HepG2 (cell line): ENCODE results near the gene LCE1B. TPM values are rescaled to one million over a fixed set of nuclear protein-coding genes. Genes with fewer than 3 reads are reported as not detected.

Experiments
- ATAC-seq: fragments of 200-7000 bp; cut with Tn5 transposase; 3 replicates; pipeline ENCODE4 v1.9.1; 2020; ENCODE audit warnings: mild to moderate bottlenecking, moderate library complexity
- BruUV-seq: library from RNA; stranded (reverse); fragments of 400-500 nt; replicated peaks from 2 replicates; lab custom pipeline; 2021; lab: Mats Ljungman, UMichigan
- CTCF ChIA-PET: fragments of 300-600 bp; formaldehyde crosslinking; extraction: SDS; loops from one replicate; lab custom pipeline; 2021; ENCODE audit warnings: low total read pairs, inconsistent platforms, low intra/inter-chr PET ratio; lab: Yijun Ruan, JAX
- POLR2A ChIA-PET: fragments of 350-600 bp; sonication (Branson Sonifier 250); formaldehyde crosslinking; loops from one replicate; lab custom pipeline; 2020; ENCODE audit warnings: antibody characterized with exemption, inconsistent platforms; lab: Yijun Ruan, JAX
- DNase-seq: peaks from one replicate; pipeline ENCODE4 v3.0.0-alpha.2; 2015; ENCODE audit warnings: low spot score
- FAIRE-seq: peaks from 3 replicates; lab custom pipeline; 2011; peaks lifted over from hg19 to GRCh38; lab: Jason Lieb, UNC
- H2AFZ ChIP-seq: one replicate; pipeline ENCODE4 v1.6.1; 2011; ENCODE audit warnings: low read length, inconsistent platforms
- H3K27ac ChIP-seq: fragments of 300-600 bp; 3 replicates; pipeline ENCODE4 v1.8.0; 2011; ENCODE audit warnings: mixed run types, mild to moderate bottlenecking, mixed read lengths, low read length, inconsistent platforms; ENCODE audit not compliant: insufficient read depth; ENCODE audit errors: extremely low read length
- H3K27me3 ChIP-seq, 2 experiments: fragments of 200-600 bp in 1 of 2; 2 replicates in 1 of 2; 3 replicates in 1 of 2; pipeline versions ENCODE4 v1.6.0 to v1.8.0; 2011; ENCODE audit warnings: low read length in 2 of 2, mild to moderate bottlenecking in 2 of 2, moderate library complexity in 2 of 2, inconsistent platforms in 1 of 2; ENCODE audit not compliant: insufficient read depth in 2 of 2, control insufficient read depth in 1 of 2
- H3K36me3 ChIP-seq, 2 experiments: fragments of 200-600 bp in 1 of 2; replicated peaks in 1 of 2; 2 replicates in 1 of 2; 3 replicates in 1 of 2; pipeline versions ENCODE4 v1.5.1 to v1.8.0; 2011; ENCODE audit warnings: low read length in 2 of 2, inconsistent platforms in 1 of 2; ENCODE audit not compliant: insufficient read depth in 2 of 2, control insufficient read depth in 1 of 2
- H3K4me1 ChIP-seq: 2 replicates; pipeline ENCODE4 v1.5.1; 2012; ENCODE audit warnings: low read length, inconsistent platforms; ENCODE audit not compliant: insufficient read depth
- H3K4me2 ChIP-seq: 2 replicates; pipeline ENCODE4 v1.6.0; 2011; ENCODE audit warnings: low read depth, low read length, inconsistent platforms
- H3K4me3 ChIP-seq, 3 experiments: fragments of 200-600 bp in 1 of 3; sonication (generic), shearing (Covaris generic) in 1 of 3; replicated peaks in 1 of 3; 2 replicates each; pipeline ENCODE4 v1.5.1; 2011 to 2016; ENCODE audit warnings: low read length in 3 of 3, inconsistent platforms in 2 of 3, low read depth in 2 of 3, mild to moderate bottlenecking in 2 of 3, control low read depth in 1 of 3, mixed read lengths in 1 of 3; ENCODE audit not compliant: insufficient read depth in 1 of 3
- H3K79me2 ChIP-seq: one replicate; pipeline ENCODE4 v1.6.1; 2011; ENCODE audit warnings: low read length, inconsistent platforms; ENCODE audit not compliant: insufficient read depth
- H3K9ac ChIP-seq: 2 replicates; pipeline ENCODE4 v1.6.0; 2011; ENCODE audit warnings: mild to moderate bottlenecking, low read depth, low read length, inconsistent platforms; ENCODE audit not compliant: insufficient read depth
- H3K9me3 ChIP-seq: 2 replicates; pipeline ENCODE4 v1.5.1; 2012; ENCODE audit warnings: mild to moderate bottlenecking, low read length
- H4K20me1 ChIP-seq: 2 replicates; pipeline ENCODE4 v1.6.0; 2011; ENCODE audit warnings: inconsistent platforms, mild to moderate bottlenecking, low read length, moderate library complexity; ENCODE audit not compliant: insufficient read depth
- CEBPB ChIP-seq: IDR thresholded peaks from 2 replicates; pipeline ENCODE4 v1.6.1; 2011; ENCODE audit warnings: low read depth, low read length, improper control_type of control experiment, borderline replicate concordance
- DRAP1 ChIP-seq: IDR thresholded peaks from 2 replicates; pipeline ENCODE4 v1.6.1; 2016; ENCODE audit warnings: missing genetic modification reagents, missing compliant biosample characterization
- HNF4A ChIP-seq: sonication (generic); formaldehyde crosslinking; IDR thresholded peaks from 2 replicates; pipeline ENCODE4 v1.4.0; 2020; ENCODE audit warnings: missing genetic modification reagents
- RBM22 ChIP-seq: fragments of 200-400 bp; formaldehyde crosslinking; optimal IDR thresholded peaks from 2 replicates; pipeline ENCODE3; 2017; ENCODE audit warnings: mild to moderate bottlenecking, low read length, moderate library complexity
- TFE3 ChIP-seq: IDR thresholded peaks from 2 replicates; pipeline ENCODE4 v1.6.1; 2016
- TMF1 ChIP-seq: sonication (generic); formaldehyde crosslinking; IDR thresholded peaks from 2 replicates; pipeline ENCODE4 v1.8.1; 2022; ENCODE audit warnings: low read depth, missing genetic modification reagents
- ZBTB10 ChIP-seq: sonication (generic); formaldehyde crosslinking; IDR thresholded peaks from 2 replicates; pipeline ENCODE4 v1.4.0; 2020; ENCODE audit warnings: missing genetic modification reagents, borderline replicate concordance
- ZMYM2 ChIP-seq: sonication (generic); formaldehyde crosslinking; IDR thresholded peaks from 2 replicates; pipeline ENCODE4 v1.8.0; 2022; ENCODE audit warnings: mild to moderate bottlenecking, missing genetic modification reagents
- ZNF589 ChIP-seq: sonication (generic); formaldehyde crosslinking; conservative IDR thresholded peaks from 2 replicates; pipeline ENCODE4 v1.8.0; 2022; ENCODE audit warnings: mild to moderate bottlenecking, moderate library complexity, missing genetic modification reagents
- ZNF674 ChIP-seq: sonication (generic); formaldehyde crosslinking; IDR thresholded peaks from 2 replicates; pipeline ENCODE4 v1.5.0; 2020; ENCODE audit warnings: low read depth, mild to moderate bottlenecking, missing genetic modification reagents
- ZNF7 ChIP-seq: IDR thresholded peaks from 2 replicates; pipeline ENCODE4 v1.6.1; 2016; ENCODE audit warnings: missing biosample characterization, missing genetic modification reagents
- ZNF878 ChIP-seq: sonication (generic); formaldehyde crosslinking; IDR thresholded peaks from 2 replicates; pipeline ENCODE4 v1.8.1; 2023; ENCODE audit warnings: mild to moderate bottlenecking, missing genetic modification reagents, moderate library complexity
- WGBS: methylation state at CpG from one replicate; pipeline ENCODE4 v1.1.6; 2017; ENCODE audit warnings: low lambda C conversion rate; 5-methylcytosine and 5-hydroxymethylcytosine counted together
- in situ Hi-C: cut with HindIII; loops from 2 replicates; pipeline ENCODE4 v1.10.0; 2017; ENCODE audit warnings: low pct_unique_long_range_greater_than_20kb; ENCODE audit not compliant: extremely low pct_ligation_motif_present
- intact Hi-C: fragments of 100-400 bp; cut with micrococcal nuclease; formaldehyde crosslinking; loops from one replicate; pipeline ENCODE4 v1.10.0; 2022; ENCODE audit not compliant: unreplicated experiment
- polyA plus RNA-seq, 8 experiments: library from polyadenylated mRNA; depleted of rRNA in 3 of 8; stranded (reverse) in 7 of 8; unstranded in 1 of 8; fragments of >200 nt; fragmentation: Illumina TruSeq in 4 of 8; extraction: Trizol in 4 of 8; gene quantifications; 2 replicates each; pipeline versions ENCODE4 v1.2.1 to v1.2.3, GENCODE V29; 2011 to 2016; ENCODE audit warnings: low read depth in 4 of 8, missing spikeins in 1 of 8, mixed read lengths in 1 of 8; ENCODE audit not compliant: insufficient read depth in 1 of 8
- total RNA-seq, 5 experiments: library from RNA; depleted of rRNA; stranded (reverse); fragments of >200 nt; fragmentation: Illumina TruSeq; extraction: Trizol; gene quantifications; 2 replicates each; pipeline ENCODE4 v1.2.3, GENCODE V29; 2016; ENCODE audit warnings: low read depth in 1 of 5

The LCE1B gene
- total and polyA plus RNA-seq, 2 of the 13 experiments (the other 11 are each of a cell fraction or from before 2014, with no cell fraction given): not detected

GRCh38 chr1:152768847-152769533 lies 42.8 kb upstream of the LCE1B start:
- CTCF ChIA-PET: no interaction called here
- H3K36me3 ChIP-seq: no peaks in the 10 kb centered on the region
- no peaks in the 10 kb centered on the region for H3K9me3 ChIP-seq
- H3K4me3 ChIP-seq: no peak overlapping the region
- WGBS: 0% methylated on average over 8 of the region's 8 CpGs
- no peak overlapping the region for H3K27ac ChIP-seq
- in situ Hi-C loops (no loop called here), intact Hi-C loops (no loop called here)
- no peak overlapping the region for H2AFZ ChIP-seq
- TF ChIP-seq DRAP1: no peak
- TF ChIP-seq CEBPB: 0 out of 2 replicates have a peak, but pooled peaks have one; percentile 37
- no peak overlapping the region for H3K4me2 ChIP-seq
- no peak for FAIRE-seq
- no peaks in the 10 kb centered on the region for H4K20me1 ChIP-seq
- DNase-seq: no peak
- POLR2A ChIA-PET: no interaction called here
- H3K27me3 ChIP-seq: no peaks in the 10 kb centered on the region
- H3K4me1 ChIP-seq: no peaks in the 10 kb centered on the region
- no peaks in the 10 kb centered on the region for H3K79me2 ChIP-seq
- no peak overlapping the region for H3K9ac ChIP-seq
- BruUV-seq: no TSS peak
- ATAC-seq: no peak

GRCh38 chr1:152770411-152770810 lies 41.4 kb upstream of the LCE1B start:
- intact Hi-C loops: no loop called here
- Histone ChIP-seq H2AFZ (no peak overlapping the region), H3K27me3 (no peaks in the 10 kb centered on the region), H3K4me2 (no peak overlapping the region), H3K36me3 (no peaks in the 10 kb centered on the region), H3K4me1 (no peaks in the 10 kb centered on the region)
- no peak for DNase-seq
- no TSS peak for BruUV-seq
- no peak for FAIRE-seq
- in situ Hi-C loops: no loop called here
- TF ChIP-seq TFE3: no peak
- TF ChIP-seq RBM22: no peak
- no peak for TF ChIP-seq ZNF7
- TF ChIP-seq ZMYM2: no peak
- TF ChIP-seq ZNF674: no peak
- TF ChIP-seq HNF4A (CRISPR knock-in tag): no peak
- TF ChIP-seq TMF1 (CRISPR knock-in tag): no peak
- no peak for TF ChIP-seq ZNF589 (CRISPR knock-in tag)
- no peak for TF ChIP-seq ZNF878 (CRISPR knock-in tag)
- no peak for TF ChIP-seq ZBTB10
- TF ChIP-seq, all 625 proteins: peak for 0
- ATAC-seq: no peak
- no peak overlapping the region for H3K9ac ChIP-seq
- no peak overlapping the region for H3K4me3 ChIP-seq
- H4K20me1 ChIP-seq: no peaks in the 10 kb centered on the region
- H3K9me3 ChIP-seq: no peaks in the 10 kb centered on the region
- H3K27ac ChIP-seq: no peak overlapping the region
- POLR2A ChIA-PET: no interaction called here
- CTCF ChIA-PET: no interaction called here
- WGBS: 0% methylated on average over 1 of the region's 1 CpG
- no peaks in the 10 kb centered on the region for H3K79me2 ChIP-seq
